Measurements from ENCODE around the gene EFEMP2.
"Not testable (repeated sequence)": the region's sequence is repeated elsewhere in the genome, so short reads cannot be mapped to it uniquely, and the experiment has no call there.

The EFEMP2 gene

DNA sequence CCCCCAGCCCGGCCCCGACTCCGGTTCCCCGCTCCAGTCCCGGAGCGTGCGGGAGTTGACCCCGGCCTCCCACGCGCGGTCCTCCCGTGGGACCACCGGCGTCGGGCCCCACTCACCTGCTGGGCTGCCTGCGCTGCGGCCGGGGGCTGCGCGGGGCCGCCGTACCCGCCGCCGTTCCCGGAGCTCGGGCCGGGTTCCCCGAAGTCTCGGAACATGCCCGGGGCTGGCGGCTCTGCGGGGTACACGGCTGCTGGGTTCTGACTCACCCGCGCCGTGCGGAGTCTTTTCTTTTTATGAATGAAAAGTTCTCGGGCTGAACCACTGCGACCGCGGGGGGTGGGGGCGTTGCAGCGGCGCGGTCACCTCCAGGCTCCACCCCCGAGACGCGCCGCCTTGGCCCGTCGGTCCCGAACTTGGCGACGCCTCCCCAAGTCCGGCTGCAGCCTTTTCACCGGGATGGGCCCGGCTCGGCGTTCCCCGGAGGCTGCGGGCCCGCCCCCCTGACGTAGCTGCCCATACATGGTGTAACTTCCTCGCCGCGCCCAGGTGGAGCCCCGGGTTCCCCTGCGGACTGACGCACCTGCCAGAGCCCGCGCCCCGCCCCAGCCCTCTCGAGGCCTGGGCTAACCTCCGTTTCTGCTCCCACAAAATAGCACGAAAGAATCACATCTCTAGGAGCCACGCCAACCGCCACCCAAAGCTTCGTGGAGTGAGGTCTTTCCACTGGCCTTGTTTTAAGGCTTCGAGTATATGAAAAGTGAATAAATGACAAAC, 27.7 kb upstream of the EFEMP2 start, which contains the start of gene FOSL1:
Gene FOSL1, minus strand, starts transcription at position 264 of the 774 bp plus-strand sequence. Its CDS starts 49 bp downstream, at position 215.
- no peak for DNase-seq

DNA sequence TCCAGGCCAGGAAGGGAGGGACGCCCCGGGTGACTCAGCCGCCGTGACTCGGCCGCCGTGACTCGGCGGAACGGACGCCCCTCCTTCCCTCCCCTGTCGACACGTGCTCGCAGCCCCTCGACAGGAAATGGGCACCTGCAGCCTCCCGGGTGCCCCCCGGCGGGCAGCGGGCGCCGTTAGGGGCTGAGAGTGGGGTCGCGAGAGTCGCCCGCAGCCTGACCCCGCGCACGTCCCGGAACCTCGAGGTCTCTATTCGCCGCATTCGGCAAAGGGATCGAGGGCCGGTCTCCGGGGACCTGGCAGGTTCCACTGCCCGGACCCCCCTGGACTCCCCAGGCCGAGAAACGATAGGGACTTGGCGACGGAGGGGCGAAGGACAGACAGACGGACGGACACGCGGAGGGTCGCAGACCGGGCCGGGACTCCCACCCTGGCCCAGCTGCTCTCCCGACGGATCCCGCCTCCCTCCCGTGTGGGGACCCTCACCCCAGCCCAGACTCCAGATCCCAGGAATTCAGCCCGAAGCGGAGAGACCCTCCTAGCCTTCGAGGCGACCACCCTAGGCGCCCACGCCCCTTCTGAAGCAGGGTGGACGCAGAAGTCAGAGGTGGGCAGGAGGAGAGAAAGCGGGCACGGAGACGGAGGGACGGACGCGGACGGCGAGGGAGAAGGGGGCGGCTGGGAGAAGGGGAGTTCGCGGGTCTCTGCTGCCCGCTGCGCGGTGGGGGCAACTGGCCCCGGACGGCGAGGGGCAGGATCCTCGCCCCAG, 26.9 kb upstream of the EFEMP2 start:
- DNase-seq = no peak

DNA sequence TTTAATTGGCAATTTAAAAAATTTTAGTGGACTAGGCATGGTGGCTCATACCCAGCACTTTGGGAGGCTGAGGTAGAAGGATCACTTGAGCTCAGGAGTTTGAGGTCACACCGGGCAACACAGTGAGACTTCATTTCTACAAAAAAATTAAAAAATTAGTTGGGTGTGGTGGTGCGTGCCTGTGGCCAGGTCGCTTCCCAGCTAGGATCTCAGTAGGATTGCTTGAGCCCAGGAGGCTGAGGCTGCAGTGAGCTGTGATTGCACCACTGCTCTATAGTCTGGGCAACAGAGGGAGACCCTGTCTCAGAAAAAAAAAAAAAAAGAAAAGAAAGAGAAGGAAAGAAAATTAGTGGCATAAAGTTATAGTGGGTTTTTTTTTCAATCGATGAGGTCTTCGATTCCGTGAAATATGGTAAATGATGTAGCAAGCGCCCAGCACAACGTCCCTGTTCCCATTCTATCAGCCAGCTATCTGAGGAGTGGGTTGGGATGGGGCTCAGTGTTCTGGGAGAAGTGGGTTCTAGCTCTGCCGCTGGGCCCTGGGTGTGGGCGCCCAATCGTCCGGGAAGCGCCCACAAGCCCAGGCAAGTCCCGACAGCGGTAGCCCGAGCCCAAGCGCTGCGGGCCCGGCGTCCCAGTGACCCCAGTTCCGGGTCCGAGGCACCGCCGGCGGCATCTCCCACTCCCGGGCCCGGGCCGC, 26.2 kb upstream of the EFEMP2 start:
- no peak for DNase-seq

DNA sequence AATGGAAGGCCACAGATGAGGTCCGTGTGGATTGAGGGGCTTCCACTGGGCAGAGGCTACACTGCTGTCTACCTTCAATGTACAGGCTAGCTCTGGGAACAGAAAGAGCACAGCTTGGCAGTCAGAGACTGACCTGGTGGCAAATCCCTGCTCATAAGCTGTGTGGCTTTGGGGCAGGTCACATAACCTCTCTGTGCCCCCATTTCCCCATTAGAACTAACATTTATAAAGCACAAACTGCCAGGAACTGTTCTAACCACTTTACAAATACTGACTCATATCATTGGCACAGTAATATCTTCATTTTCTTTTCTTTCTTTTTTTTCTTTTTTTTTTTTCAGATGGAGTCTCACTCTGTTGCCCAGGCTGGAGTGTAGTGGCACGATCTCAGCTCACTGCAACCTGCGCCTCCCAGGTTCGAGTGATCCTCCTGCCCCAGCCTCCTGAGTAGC, 24.4 kb upstream of the EFEMP2 start:
- DNase-seq = no peak

DNA sequence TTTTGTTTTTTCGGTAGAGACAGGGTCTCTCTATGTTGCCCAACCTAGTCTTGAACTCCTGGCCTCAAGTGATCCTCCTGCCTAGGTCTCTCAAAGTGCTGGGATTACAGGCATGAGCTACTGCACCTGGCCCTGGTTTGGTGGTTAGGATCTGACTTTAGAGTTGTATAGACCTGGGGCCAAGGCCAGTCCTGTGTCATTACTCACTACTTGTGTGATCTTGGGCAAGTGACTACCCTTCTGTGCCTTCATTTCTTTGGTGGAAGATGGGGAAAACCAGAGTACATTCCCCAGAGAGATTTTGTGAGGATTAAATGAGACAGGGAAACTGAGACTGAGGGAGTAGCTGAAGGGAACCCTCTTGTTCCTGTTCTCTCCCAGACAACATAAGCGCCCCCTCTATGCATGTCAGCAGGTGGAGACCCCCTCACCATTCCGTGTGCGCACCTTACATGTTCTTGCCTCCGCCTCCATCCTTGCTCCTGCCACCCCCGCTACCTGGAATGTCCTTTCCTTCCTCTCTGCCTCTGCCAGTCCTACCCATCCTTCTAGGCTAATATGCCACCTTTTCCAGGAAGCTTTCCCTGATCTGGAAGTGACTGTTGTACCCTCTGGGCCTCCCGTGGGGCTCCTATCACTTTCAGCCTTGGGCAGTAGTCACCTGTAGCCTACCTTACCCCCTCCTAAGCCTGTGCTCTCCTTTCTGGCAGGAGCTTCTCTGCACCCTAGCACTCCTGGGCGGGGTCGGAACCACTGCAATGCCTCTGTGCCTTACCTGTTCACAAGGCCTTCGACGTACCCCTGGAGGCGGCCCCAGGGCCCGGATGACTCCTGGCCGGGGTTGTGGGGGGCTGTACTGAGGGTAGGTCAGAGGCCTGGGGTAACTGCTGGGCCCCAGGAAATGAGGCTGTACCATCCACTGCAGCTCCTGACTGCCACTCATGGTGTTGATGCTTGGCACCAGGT, 23.7 kb upstream of the EFEMP2 start:
- no peak for DNase-seq

DNA sequence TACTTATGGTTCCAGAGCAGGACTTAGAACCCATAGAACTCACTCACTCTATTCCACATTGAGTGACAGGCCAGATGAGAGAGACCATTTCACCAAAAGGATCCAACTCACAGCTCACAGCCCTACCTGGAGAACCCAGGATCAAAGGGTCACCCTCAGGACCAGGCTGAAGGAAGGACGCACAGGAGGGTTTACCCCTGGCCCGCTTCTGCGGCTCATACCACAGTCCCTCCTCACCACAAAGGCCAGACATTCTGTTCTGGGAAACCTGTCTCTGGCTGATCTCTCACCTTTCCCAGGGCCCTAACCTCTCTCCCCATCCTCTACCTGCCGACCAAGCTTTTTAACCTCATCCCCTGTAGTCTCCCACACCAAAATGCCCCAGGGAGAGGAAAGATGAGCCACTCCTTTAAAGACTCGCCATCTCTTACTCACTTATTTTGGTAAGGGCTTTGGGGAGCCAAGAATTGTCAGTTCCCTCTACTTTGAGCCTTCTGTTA, 22.9 kb upstream of the EFEMP2 start:
- DNase-seq = no peak

DNA sequence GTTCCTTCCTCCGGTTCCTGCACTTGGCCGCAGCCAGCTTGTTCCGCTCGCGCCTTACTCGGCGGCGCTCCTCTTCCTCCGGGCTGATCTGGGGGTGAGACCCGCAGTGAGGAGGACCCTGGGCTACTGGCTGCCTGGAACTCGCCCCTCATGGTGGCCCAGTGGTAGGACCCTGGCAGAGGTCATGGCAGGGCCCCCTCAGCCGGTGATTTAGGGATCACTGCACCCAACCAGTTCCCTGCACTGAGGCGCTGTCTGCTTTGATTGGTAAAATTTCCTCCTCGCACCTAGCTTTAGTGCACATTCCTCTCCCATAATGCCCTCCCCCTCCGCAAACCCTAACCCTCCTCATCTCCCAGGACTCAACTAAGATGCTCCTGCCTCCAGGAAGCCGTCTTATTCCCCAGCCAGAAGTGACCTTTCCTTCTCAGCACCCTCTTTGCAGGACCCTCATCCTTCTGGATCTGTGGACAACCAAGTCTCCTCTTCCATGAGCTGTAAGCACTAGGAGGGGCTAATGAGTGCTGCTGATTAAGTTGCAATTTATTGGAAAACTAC, 21.5 kb upstream of the EFEMP2 start:
- no peak for DNase-seq

DNA sequence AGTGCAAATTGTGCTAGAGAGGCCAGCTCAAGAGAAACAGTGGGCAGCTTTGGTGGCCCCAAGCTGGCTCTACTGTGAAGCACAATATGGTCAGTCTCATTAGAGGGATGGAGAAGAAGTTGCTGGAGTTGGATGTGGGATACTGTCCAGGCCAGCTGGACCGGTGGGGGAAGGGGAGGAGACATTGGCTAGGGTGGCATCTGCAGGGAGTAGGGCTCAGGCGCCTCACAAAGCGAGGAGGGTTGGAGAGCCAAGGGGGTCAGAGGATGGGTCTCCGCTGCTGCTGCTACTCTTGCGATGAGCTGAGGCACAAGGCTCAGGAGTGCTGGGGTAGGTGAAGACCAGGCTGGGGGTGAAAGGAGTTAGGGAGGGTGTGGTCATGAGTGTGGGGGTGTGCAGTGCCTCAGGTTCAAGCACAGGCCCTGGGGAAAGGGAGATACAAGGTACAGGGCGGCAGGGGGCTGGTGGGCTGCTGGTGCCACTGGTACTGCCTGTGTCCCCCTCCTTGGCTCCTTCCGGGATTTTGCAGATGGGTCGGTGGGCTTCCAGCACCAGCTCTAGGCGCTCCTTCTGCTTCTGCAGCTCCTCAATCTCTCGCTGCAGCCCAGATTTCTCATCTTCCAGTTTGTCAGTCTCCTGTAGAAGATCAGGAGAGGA, 20.2 kb upstream of the EFEMP2 start:
- DNase-seq = no peak

DNA sequence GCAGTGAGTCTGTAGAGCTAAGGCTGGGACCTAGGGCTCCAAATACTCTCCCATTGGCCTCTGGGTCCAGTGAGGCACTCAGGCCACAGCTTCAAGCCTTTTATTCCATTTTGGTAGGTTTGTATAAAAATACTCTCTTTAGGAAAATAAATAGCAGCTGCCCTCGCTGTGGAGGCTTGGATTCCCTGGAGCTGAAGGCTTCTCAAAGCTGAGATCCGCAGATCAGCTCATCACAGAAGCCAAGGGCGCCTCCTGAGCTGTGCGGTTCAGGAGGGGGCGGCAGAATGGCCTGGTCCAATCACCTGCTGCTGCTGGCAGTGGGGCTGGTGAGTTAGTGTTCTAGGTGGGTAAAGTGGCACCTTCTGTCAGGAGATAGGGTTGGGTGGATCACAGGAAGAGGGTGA, 19.5 kb upstream of the EFEMP2 start:
- DNase-seq = not testable (repeated sequence)

DNA sequence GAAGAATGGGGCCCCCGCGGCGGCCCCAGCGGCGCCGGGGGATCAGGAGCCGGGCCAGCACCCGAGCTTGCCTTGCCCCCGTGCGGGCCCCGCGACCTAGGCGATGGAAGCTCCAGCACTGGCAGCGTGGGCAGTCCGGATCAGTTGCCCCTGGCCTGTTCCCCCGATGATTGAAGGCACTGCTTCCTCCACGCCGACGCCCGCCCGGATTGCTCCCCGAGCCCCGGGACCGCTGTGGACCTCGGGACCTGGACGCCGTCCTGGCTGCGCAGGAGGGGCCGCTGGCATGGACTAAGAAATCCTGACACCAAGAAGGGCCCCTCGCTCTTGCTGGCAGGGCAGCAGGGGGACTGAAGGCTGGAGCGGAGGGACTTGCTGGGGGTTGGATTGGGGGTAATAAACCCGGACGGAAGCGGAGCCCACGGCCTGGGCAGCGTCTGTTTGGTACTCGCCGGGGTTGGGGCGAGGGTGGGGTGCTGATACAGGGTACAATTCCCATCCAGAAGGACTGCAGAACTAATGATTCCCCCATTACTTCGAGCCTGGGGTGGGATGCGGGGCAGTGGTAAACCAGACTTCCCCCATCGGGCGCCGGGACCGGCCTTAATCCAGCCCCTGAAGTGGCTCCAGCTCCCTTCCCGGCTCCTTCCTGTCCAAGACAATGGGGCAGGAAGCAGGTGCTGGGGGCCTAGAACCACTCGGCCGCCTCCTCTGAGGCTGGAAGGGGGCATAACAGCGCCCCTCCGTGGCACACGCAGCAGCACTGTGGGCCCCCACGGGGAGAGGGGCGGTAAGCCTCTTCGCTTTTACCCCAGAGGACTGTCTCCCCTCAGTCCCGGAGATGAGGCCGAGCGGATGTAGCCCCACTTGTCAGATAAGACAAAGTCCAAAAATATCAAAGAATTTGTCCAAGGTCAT, 18.9 kb upstream of the EFEMP2 start:
- DNase-seq = no peak

DNA sequence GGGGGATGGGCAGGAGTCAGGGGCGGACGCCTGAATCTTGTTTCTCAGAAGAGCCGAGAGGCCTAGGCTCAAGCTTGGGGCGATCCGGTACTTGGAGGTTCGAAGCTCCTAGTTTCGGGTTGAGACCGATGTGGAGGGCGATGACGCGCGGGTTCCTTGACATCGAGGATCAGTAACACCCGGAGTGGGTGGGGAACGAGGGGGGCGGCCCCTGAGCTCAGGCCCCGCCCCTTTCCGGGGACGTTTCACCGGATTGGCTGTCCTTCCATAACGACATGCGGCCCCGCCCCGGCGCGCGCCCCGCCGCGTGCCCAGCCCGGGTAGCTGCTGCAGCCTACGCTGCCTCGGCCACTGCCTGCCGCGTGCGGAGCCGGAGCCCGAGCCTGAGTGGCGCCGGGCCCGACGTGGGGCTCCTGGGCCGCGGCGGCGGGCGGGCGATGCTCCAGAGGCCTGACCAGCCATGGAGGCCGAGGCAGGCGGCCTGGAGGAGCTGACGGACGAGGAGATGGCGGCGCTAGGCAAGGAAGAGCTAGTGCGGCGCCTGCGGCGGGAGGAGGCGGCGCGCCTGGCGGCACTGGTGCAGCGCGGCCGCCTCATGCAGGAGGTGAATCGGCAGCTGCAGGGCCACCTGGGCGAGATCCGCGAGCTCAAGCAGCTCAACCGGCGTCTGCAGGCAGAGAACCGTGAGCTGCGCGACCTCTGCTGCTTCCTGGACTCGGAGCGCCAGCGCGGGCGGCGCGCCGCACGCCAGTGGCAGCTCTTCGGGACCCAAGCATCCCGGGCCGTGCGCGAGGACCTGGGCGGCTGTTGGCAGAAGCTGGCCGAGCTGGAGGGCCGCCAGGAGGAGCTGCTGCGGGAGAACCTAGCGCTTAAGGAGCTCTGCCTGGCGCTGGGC, 18.0 kb upstream of the EFEMP2 start, which contains the start of gene CCDC85B:
Gene CCDC85B, plus strand, starts transcription at position 350 of the 895 bp plus-strand sequence. Its CDS starts 111 bp downstream, at position 461.
- DNase-seq = peak; percentile 92

DNA sequence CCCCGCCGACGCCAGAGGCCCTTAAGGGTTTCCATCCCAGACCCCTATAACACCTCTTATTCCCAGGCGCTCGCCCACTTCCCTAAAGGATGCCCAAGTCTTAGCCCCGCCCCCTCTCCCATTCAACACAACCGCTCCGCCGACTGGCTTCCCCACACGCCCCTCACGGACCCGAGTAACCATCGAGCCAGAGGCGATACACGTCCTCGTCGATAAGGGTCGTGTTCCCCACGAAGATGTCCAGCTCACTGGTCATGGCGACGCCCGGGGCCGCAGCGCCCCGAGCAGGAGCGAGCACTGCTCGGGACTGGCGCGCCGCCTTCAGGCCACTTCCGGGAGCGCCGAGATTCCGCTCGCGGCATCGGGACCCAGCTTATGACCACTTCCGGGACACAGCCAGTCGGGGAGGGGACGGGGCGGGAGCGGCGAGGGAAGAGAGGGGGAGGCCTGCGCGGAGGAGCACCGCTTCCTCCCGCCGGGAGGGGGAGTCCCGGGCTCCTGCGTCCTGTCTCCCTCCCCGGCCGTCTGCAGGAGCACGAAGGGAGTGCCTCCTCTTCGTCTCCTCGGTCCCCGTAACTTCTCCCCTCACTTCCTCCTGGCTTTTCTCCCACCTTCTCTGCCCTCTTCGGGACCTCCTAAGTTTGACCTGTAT, 15.7 kb upstream of the EFEMP2 start, which contains the start of gene FIBP:
Gene FIBP, minus strand, starts transcription at position 309 of the 652 bp plus-strand sequence. Its CDS starts 53 bp downstream, at position 256.
- peak; percentile 91 for DNase-seq

DNA sequence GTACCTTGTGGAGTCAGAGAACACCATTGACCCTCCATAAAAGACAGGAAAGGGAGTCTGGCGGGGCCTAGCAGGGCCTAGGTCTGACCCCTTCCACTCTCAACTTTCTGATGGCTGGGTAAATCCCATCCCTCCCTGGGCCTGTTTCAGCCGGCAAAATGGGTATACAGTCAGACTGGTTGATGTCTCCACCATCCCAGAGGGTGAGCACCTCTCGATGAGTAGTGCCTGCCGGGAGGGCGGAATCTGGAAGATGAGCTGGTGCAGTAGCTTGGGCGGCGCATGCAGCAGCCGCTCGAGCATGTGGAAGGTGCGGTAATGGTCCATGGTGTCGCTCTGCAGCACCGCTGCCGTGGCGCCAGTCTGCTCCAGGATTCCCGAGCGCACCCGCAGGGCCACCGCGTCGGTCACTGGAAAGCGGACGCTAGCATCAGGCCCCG, 15.1 kb upstream of the EFEMP2 start:
- no peak for DNase-seq

DNA sequence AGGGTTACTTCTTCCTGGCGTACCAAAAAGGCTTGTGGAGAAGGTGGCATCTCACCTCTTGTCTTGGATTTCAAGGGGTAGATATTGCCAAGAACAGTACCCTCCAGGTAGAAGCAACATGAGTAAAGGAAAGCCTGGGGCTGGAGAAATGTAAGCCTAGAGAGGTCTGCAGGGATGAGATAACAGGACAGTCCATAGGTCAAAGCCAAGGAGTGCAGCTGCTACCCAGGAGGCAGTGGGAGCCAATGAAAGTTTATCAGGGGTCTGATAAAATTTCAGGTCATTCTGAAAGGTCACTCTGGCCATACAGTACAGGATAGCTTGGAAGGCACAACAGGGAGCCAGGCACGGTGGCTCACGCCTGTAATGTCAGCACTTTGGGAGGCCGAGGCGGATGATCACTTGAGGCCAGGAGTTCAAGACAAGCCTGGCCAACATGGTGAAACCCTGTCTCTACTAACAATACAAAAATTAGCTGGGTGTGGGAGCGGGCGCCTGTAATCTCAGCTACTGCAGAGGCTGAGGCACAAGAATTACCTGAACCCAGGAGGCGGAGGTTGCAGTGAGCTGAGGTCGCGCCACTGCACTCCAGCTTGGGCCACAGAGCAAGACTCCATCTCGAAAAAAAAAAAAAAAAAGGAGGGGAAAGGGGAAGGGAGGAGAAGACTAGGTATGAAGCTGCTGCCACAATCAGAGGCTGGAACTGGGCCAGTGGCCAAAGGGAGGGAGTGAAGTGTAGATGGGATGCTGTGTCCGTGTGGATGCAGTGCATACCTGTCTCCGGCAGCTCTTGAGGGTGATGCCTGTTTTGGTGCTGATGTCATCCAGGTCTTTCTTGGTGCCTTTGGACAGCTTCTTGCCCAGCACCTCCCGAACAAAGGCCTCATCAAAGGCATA, 14.5 kb upstream of the EFEMP2 start:
- DNase-seq = no peak

DNA sequence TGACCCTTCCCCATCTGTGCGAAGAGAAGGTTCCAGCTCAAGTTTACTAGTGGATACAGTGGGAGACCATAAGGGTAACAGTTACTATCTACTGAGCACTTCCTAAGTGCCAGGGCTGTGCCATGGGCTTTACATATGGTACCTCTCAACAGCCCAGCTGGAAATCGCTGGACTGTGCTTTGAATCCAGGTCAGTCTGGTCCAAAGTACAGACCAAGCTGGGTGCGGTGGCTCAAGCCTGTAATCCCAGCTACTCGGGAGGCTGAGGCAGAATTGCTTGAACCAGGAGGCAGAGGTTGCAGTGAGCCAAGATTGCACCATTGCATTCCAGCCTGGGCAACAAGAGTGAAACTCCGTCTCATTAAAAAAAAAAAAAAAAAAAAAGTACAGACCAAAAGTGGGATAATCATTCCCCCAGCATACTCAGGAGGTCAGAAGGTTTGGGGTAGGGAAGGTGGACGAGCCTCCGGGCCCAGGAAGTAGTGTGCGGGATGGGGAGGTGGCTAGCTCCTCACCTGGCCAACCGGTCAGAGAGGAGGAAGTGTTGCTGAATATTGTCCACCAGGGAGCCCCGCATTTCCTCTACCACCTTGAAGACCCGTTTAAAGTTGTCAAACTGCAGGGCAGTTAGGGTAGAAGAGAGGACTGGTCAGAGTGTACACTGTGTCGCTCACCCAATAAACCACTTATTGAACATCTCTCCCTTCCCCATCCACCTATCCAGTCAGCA, 13.4 kb upstream of the EFEMP2 start:
- no peak for DNase-seq

DNA sequence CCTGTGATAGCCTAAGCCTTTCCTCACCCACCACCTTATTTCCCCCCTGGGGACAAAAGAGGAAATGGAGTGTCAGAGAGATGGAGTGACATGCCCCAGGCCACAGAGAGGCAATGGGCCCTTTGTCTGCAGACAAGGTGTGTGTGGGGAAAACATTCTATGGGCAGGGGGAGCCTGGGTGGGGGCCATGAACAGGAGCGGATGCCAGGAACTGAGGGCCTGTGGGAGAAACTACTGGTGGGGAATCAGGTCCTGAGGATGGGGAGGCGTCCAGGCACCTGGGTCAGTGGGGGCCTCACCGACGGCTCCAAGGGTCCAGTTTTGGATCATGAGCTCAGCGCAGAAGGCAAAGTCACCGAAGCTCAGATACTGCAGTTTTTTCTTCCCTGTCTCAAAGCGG, 12.6 kb upstream of the EFEMP2 start:
- DNase-seq = no peak
